B cell (primary cell): Measurements from ENCODE around the gene MFN1.

Experiments
- EZH2 ChIP-seq: IDR thresholded peaks from 2 replicates; pipeline ENCODE4 v1.6.1; 2012; ENCODE audit warnings: borderline replicate concordance, low read depth, mild to moderate bottlenecking, moderate library complexity, low read length; ENCODE audit not compliant: insufficient read depth, poor library complexity, severe bottlenecking
- TF ChIP-seq, protein P1 (sequence below): fragments of 200-600 bp; IDR thresholded peaks from one replicate; pipeline ENCODE4 v1.8.0; 2022; ENCODE audit warnings: antibody characterized with exemption, mild to moderate bottlenecking

DNA sequence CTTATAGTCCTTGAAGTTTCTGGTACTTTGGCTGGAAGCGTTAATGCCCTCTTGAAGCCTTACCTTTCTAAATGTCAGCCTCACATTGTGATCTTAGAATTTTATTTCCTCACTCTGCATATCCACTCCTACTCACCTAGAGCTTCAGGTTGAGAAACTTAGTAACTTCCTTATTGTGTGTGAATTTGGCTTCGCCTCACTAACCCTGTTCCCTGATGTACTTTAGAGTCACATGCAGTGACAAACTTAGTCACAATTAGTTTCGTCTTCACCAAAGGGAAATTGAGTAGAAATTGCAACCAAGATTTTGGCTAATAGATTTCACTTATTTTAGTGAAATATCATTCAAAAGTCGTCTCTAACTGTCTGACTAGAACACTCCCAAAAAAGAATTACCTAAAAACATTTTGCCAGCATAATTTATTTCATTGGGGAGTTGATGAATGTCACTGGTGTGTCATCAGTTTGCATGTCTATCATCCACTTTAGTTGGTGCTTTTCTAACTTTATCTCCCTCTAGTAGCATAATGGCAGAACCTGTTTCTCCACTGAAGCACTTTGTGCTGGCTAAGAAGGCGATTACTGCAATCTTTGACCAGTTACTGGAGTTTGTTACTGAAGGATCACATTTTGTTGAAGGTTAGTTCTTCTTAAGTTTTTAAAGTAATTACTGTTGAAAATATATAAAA lies 960 bp downstream of the MFN1 start:
- TF ChIP-seq, protein P1, sequence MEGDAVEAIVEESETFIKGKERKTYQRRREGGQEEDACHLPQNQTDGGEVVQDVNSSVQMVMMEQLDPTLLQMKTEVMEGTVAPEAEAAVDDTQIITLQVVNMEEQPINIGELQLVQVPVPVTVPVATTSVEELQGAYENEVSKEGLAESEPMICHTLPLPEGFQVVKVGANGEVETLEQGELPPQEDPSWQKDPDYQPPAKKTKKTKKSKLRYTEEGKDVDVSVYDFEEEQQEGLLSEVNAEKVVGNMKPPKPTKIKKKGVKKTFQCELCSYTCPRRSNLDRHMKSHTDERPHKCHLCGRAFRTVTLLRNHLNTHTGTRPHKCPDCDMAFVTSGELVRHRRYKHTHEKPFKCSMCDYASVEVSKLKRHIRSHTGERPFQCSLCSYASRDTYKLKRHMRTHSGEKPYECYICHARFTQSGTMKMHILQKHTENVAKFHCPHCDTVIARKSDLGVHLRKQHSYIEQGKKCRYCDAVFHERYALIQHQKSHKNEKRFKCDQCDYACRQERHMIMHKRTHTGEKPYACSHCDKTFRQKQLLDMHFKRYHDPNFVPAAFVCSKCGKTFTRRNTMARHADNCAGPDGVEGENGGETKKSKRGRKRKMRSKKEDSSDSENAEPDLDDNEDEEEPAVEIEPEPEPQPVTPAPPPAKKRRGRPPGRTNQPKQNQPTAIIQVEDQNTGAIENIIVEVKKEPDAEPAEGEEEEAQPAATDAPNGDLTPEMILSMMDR = no peak
- no peak for TF ChIP-seq EZH2
